Frontal cortex (tissue), 4 donors: ENCODE results near the gene ZFX. TPM values are rescaled to one million over a fixed set of nuclear protein-coding genes. Genes with fewer than 3 reads are reported as not detected.

Experiments used
- DNase-seq, 2 donors: peaks; one replicate each; pipeline ENCODE4 v3.0.0; 2012; ENCODE audit warnings: low spot score in 2 of 2
- FAIRE-seq: peaks from 2 replicates; lab custom pipeline; 2012; peaks lifted over from hg19 to GRCh38; lab: Jason Lieb, UNC
- total RNA-seq: library from RNA; depleted of rRNA; stranded (reverse); fragments of >200 nt; gene quantifications from one replicate; pipeline ENCODE4 v1.2.3, GENCODE V29; 2014
- donor health status: control.
- donor health status: control.
- donor health status: control.

The ZFX gene
- total RNA-seq, 1 donor from 2014 or later, result 46.1 TPM

- DNase-seq (no peak), FAIRE-seq (no peak)
Observed at GRCh38 chrX:24190500-24191156, 41.1 kb downstream of the ZFX start.

GRCh38 chrX:24196509-24196908 lies 47.0 kb downstream of the ZFX start:
- no peak for FAIRE-seq
- DNase-seq, result no peak

GRCh38 chrX:24198101-24198500 lies 48.6 kb downstream of the ZFX start:
- DNase-seq, result no peak
- no peak for FAIRE-seq

- FAIRE-seq (no peak), DNase-seq (no peak)
Observed at GRCh38 chrX:24200133-24200532, 50.6 kb downstream of the ZFX start.

- DNase-seq, result no peak
- FAIRE-seq, result no peak
Observed at GRCh38 chrX:24201216-24201615, 51.7 kb downstream of the ZFX start.

GRCh38 chrX:24202465-24203031 lies 53.0 kb downstream of the ZFX start:
- FAIRE-seq, result no peak
- no peak for DNase-seq

- DNase-seq (no peak), FAIRE-seq (no peak)
Observed at GRCh38 chrX:24203072-24203808, 53.7 kb downstream of the ZFX start.

- FAIRE-seq (no peak), DNase-seq (no peak)
Observed at GRCh38 chrX:24204331-24204730, 54.8 kb downstream of the ZFX start.

GRCh38 chrX:24204958-24205357 lies 55.4 kb downstream of the ZFX start:
- DNase-seq (no peak), FAIRE-seq (no peak)

- no peak for FAIRE-seq
Observed at GRCh38 chrX:24207826-24208225, 58.3 kb downstream of the ZFX start.

GRCh38 chrX:24208496-24209240 lies 59.1 kb downstream of the ZFX start:
- no peak for FAIRE-seq
- no peak for DNase-seq

More at GRCh38 chrX:24207826-24208225, 58.3 kb downstream of the ZFX start:
- DNase-seq, result no peak

GRCh38 chrX:24210190-24210589 lies 60.7 kb downstream of the ZFX start:
- FAIRE-seq (no peak), DNase-seq (no peak)

GRCh38 chrX:24214568-24214967 lies 65.0 kb downstream of the ZFX start:
- DNase-seq (no peak), FAIRE-seq (no peak)

GRCh38 chrX:24215272-24215671 lies 65.7 kb downstream of the ZFX start:
- FAIRE-seq, result no peak

GRCh38 chrX:24216037-24216436 lies 66.5 kb downstream of the ZFX start:
- FAIRE-seq (no peak), DNase-seq (no peak)

More at GRCh38 chrX:24215272-24215671, 65.7 kb downstream of the ZFX start:
- no peak for DNase-seq

- FAIRE-seq (no peak), DNase-seq (no peak)
Observed at GRCh38 chrX:24216827-24217226, 67.3 kb downstream of the ZFX start.

- no peak for DNase-seq
- no peak for FAIRE-seq
Observed at GRCh38 chrX:24219320-24219719, 69.8 kb downstream of the ZFX start.

GRCh38 chrX:24221872-24222271 lies 72.3 kb downstream of the ZFX start:
- FAIRE-seq (no peak), DNase-seq (no peak)

GRCh38 chrX:24225265-24225664 lies 75.7 kb downstream of the ZFX start:
- FAIRE-seq, result no peak
- no peak for DNase-seq

GRCh38 chrX:24226176-24226575 lies 76.6 kb downstream of the ZFX start:
- DNase-seq (no peak), FAIRE-seq (no peak)

GRCh38 chrX:24228596-24228995 lies 79.1 kb downstream of the ZFX start:
- FAIRE-seq, result no peak
- DNase-seq, result no peak
